Caco-2 (cell line): ENCODE results near the gene ZNF219. TPM values are rescaled to one million over a fixed set of nuclear protein-coding genes. Genes with fewer than 3 reads are reported as not detected.

Experiments
- BruUV-seq: library from RNA; stranded (reverse); fragments of 400-500 nt; replicated peaks from 2 replicates; lab custom pipeline; 2021; lab: Mats Ljungman, UMichigan
- CTCF ChIA-PET: fragments of 300-600 bp; sonication (Branson Sonifier 250); formaldehyde crosslinking; loops from one replicate; lab custom pipeline; 2022; ENCODE audit warnings: antibody characterized with exemption; lab: Charles Lee
- POLR2A ChIA-PET: fragments of 300-600 bp; sonication (Branson Sonifier 250); formaldehyde crosslinking; loops from one replicate; lab custom pipeline; 2022; ENCODE audit warnings: antibody characterized with exemption; lab: Charles Lee
- DNase-seq, 2 experiments: peaks; one replicate each; pipeline versions ENCODE4 v3.0.0 to v3.0.0-alpha.2; 2020 to 2022
- H3K27me3 ChIP-seq: replicated peaks from 2 replicates; pipeline ENCODE4 v1.6.0; 2011; ENCODE audit warnings: low read length; ENCODE audit not compliant: control insufficient read depth, insufficient read depth
- H3K36me3 ChIP-seq: 2 replicates; pipeline ENCODE4 v1.5.1; 2011; ENCODE audit warnings: low read length; ENCODE audit not compliant: control insufficient read depth, insufficient read depth
- H3K4me1 ChIP-seq: fragments of 250-450 bp; sonication (Bioruptor Pico); 2 replicates; pipeline ENCODE4 v1.5.1; 2020; ENCODE audit warnings: mild to moderate bottlenecking
- H3K4me3 ChIP-seq: 2 replicates; pipeline ENCODE4 v1.5.1; 2011; ENCODE audit warnings: low read depth, mild to moderate bottlenecking, control low read depth, low read length
- H3K9me3 ChIP-seq: fragments of 250-450 bp; sonication (Bioruptor Pico); 2 replicates; pipeline ENCODE4 v1.5.1; 2020; ENCODE audit warnings: mild to moderate bottlenecking, moderate library complexity
- H3K27ac Mint-ChIP-seq: one replicate; pipeline ENCODE4 v1.8.0; 2022; ENCODE audit warnings: mixed read lengths; ENCODE audit not compliant: unreplicated experiment
- H3K27me3 Mint-ChIP-seq: one replicate; pipeline ENCODE4 v1.8.0; 2022; ENCODE audit warnings: mixed read lengths; ENCODE audit not compliant: insufficient read depth, unreplicated experiment
- H3K36me3 Mint-ChIP-seq: one replicate; pipeline ENCODE4 v1.8.0; 2022; ENCODE audit warnings: mild to moderate bottlenecking, mixed read lengths; ENCODE audit not compliant: insufficient read depth, unreplicated experiment
- H3K4me1 Mint-ChIP-seq: one replicate; pipeline ENCODE4 v1.8.0; 2022; ENCODE audit warnings: low read depth, mixed read lengths; ENCODE audit not compliant: unreplicated experiment
- H3K4me3 Mint-ChIP-seq: one replicate; pipeline ENCODE4 v1.8.0; 2022; ENCODE audit warnings: mild to moderate bottlenecking, moderate library complexity, mixed read lengths; ENCODE audit not compliant: unreplicated experiment
- H3K9me3 Mint-ChIP-seq: one replicate; pipeline ENCODE4 v1.8.0; 2022; ENCODE audit warnings: mixed read lengths; ENCODE audit not compliant: unreplicated experiment
- CTCF ChIP-seq, 2 experiments: fragments of 200-600 bp in 1 of 2; IDR thresholded peaks; 1 replicate in 1 of 2; 2 replicates in 1 of 2; pipeline versions ENCODE4 v1.5.1 to v1.8.0; 2011 to 2022; ENCODE audit warnings: antibody characterized with exemption in 1 of 2, control low read depth in 1 of 2, inconsistent platforms in 1 of 2, low read depth in 1 of 2, low read length in 1 of 2, mild to moderate bottlenecking in 1 of 2, moderate library complexity in 1 of 2; ENCODE audit not compliant: insufficient read depth in 1 of 2, severe bottlenecking in 1 of 2, unreplicated experiment in 1 of 2
- intact Hi-C: fragments of 100-400 bp; cut with micrococcal nuclease; formaldehyde crosslinking; loops from one replicate; pipeline ENCODE4 v1.10.0; 2022; ENCODE audit not compliant: unreplicated experiment
- total RNA-seq: library from RNA; stranded (reverse); gene quantifications from 2 replicates; pipeline ENCODE4 v1.2.3, GENCODE V29; 2022

The ZNF219 gene
- total RNA-seq, 1 experiment from 2014 or later: 35.2 TPM

GRCh38 chr14:21091821-21092272, 6.6 kb downstream of the ZNF219 start:
- no peaks in the 10 kb centered on the region for H3K9me3 Mint-ChIP-seq
- H3K27me3 Mint-ChIP-seq: no peaks in the 10 kb centered on the region
- no TSS peak for BruUV-seq
- H3K27me3 ChIP-seq: no peaks in the 10 kb centered on the region
- POLR2A ChIA-PET: interaction anchor here (0.6 kb wide), 1 partner anchor 13 kb away, joined by 4 read pairs; no protein-coding TSS in a partner anchor
- no peaks in the 10 kb centered on the region for H3K4me1 ChIP-seq
- no peak for TF ChIP-seq CTCF (IDR thresholded peaks at IDR 0.05; ENCODE audit: insufficient read depth in 1 of 2, low read depth in 1 of 2, low read length in 1 of 2, severe bottlenecking in 1 of 2, unreplicated experiment in 1 of 2)
- peaks cover 4% of the 10 kb centered on the region for H3K36me3 ChIP-seq
- no peak for DNase-seq
- H3K36me3 Mint-ChIP-seq: peaks cover 28% of the 10 kb centered on the region
- intact Hi-C loops: loop anchor here (1.0 kb wide), 2 partner anchors 12 to 24 kb away; no protein-coding TSS in a partner anchor
- no peak overlapping the region for H3K27ac Mint-ChIP-seq
- H3K4me3 ChIP-seq: no peak overlapping the region
- H3K9me3 ChIP-seq: no peaks in the 10 kb centered on the region
- CTCF ChIA-PET: interaction anchor here (0.5 to 3.4 kb wide), 9 partner anchors 9 to 214 kb away, joined by 3 to 43 read pairs (median 7); partner anchors contain the start of genes ARHGEF40 and TMEM253
- H3K4me1 Mint-ChIP-seq: peaks cover 9% of the 10 kb centered on the region
- no peak overlapping the region for H3K4me3 Mint-ChIP-seq

GRCh38 chr14:21090940-21091663, 7.4 kb downstream of the ZNF219 start:
- TF ChIP-seq CTCF (IDR thresholded peaks at IDR 0.05; ENCODE audit: insufficient read depth in 1 of 2, low read depth in 1 of 2, low read length in 1 of 2, severe bottlenecking in 1 of 2, unreplicated experiment in 1 of 2): no peak
- Histone ChIP-seq H3K4me1 (no peaks in the 10 kb centered on the region), H3K9me3 (no peaks in the 10 kb centered on the region), H3K36me3 (peaks cover 4% of the 10 kb centered on the region), H3K4me3 (no peak overlapping the region), H3K27me3 (no peaks in the 10 kb centered on the region)
- POLR2A ChIA-PET: no interaction called here
- H3K4me3 Mint-ChIP-seq: no peak overlapping the region
- no peak overlapping the region for H3K27ac Mint-ChIP-seq
- BruUV-seq: no TSS peak
- intact Hi-C loops: no loop called here
- CTCF ChIA-PET: interaction anchor here (0.9 to 3.0 kb wide), 5 partner anchors 10 to 76 kb away, joined by 4 to 15 read pairs (median 6); partner anchors contain the start of genes ARHGEF40 and TMEM253
- peaks cover 8% of the 10 kb centered on the region for H3K4me1 Mint-ChIP-seq
- no peaks in the 10 kb centered on the region for H3K9me3 Mint-ChIP-seq
- no peak for DNase-seq
- H3K36me3 Mint-ChIP-seq: peaks cover 28% of the 10 kb centered on the region
- no peaks in the 10 kb centered on the region for H3K27me3 Mint-ChIP-seq

- peak in 1 of 2 experiments; percentile 46 for DNase-seq
- ChIA-PET CTCF (interaction anchor here (0.9 to 1.6 kb wide), 4 partner anchors 14 to 76 kb away, joined by 4 to 7 read pairs (median 6); partner anchors contain the start of gene ARHGEF40), POLR2A (no interaction called here)
- no peaks in the 10 kb centered on the region for H3K27me3 ChIP-seq
- H3K9me3 ChIP-seq: no peaks in the 10 kb centered on the region
- Mint-ChIP-seq H3K4me3 (no peak overlapping the region), H3K9me3 (no peaks in the 10 kb centered on the region), H3K36me3 (peaks cover 34% of the 10 kb centered on the region), H3K4me1 (peaks cover 8% of the 10 kb centered on the region), H3K27ac (peak overlapping the region; percentile 55), H3K27me3 (no peaks in the 10 kb centered on the region)
- no TSS peak for BruUV-seq
- H3K4me3 ChIP-seq: no peak overlapping the region
- peak; percentile 39 to 68 for TF ChIP-seq CTCF (IDR thresholded peaks at IDR 0.05; ENCODE audit: insufficient read depth in 1 of 2, low read depth in 1 of 2, low read length in 1 of 2, severe bottlenecking in 1 of 2, unreplicated experiment in 1 of 2)
- H3K36me3 ChIP-seq: peaks cover 4% of the 10 kb centered on the region
- no peaks in the 10 kb centered on the region; the same call in 1 of the 2 replicates for H3K4me1 ChIP-seq
- intact Hi-C loops: no loop called here
Measured at GRCh38 chr14:21090194-21090939, 8.1 kb downstream of the ZNF219 start.
